DLD1 (cell line): ENCODE data around the gene SYNJ2BP.

ENCODE experiments used
- in situ Hi-C: cut with HindIII; loops from 2 replicates; pipeline ENCODE4 v1.10.0; 2017; ENCODE audit warnings: low sequenced_read_pairs

SYNJ2BP gene

GRCh38 chr14:70392676-70393075 lies 24.2 kb downstream of the SYNJ2BP start:
- in situ Hi-C loops: no loop called here

DNA sequence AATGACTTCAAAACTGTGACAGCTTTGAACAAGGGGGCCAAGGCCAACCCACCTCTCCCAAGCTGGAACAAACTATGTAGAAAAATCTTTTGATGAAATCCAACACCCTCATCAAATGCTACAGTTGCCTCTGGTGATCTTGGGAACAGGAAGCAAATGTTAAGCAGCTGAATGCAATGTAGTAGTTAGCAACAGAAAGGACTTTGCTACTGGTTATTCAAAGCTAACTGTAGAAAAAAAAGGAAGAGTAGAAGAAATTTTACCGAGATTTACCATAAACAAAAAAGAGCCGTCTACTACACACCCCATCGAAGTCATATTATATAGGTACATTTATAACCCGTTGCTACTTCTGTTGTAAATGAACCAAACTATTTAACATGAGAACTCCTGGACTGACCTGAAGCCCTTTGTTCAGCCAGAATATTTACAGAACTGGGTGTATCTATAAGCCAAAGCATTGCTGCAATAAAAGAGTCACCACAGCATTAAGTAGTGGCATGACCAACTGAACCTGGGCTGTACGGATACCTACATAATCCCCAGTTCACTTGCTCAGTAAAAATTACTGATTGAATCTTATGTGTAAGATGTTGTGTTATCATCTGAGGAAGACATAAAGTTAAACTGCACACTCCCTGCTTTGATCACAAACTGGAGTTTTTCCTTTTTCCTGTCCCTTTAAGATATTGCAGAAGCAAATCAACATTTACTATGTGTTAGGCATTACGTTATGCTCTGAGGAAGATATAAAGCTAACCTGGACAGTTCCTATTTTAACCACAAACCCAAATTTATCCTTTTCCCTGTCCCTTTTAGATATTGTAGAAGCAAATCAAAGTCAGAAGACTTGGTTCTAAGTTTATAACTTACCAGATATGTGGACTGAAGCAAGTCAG lies 25.1 kb downstream of the SYNJ2BP start:
- in situ Hi-C loops: no loop called here

- in situ Hi-C loops: no loop called here
Observed at GRCh38 chr14:70382536-70382935, 34.4 kb downstream of the SYNJ2BP start.

GRCh38 chr14:70380824-70381223 lies 36.1 kb downstream of the SYNJ2BP start:
- in situ Hi-C loops: no loop called here

GRCh38 chr14:70378696-70379095 lies 38.2 kb downstream of the SYNJ2BP start:
- in situ Hi-C loops: no loop called here
